Raji (cell line): ENCODE measurements around the gene SALL2.

Experiments
- POLR2A ChIP-seq: IDR thresholded peaks from 2 replicates; pipeline ENCODE4 v1.6.1; 2011; ENCODE audit warnings: low read depth, low read length, control low read depth; ENCODE audit not compliant: insufficient read depth

Gene SALL2

GRCh38 chr14:21535545-21536417, 9.6 kb upstream of the SALL2 start:
- no peak for TF ChIP-seq POLR2A

- no peak for TF ChIP-seq POLR2A
These were observed 8.4 kb upstream of the SALL2 start for GRCh38 chr14:21534576-21534975.

DNA sequence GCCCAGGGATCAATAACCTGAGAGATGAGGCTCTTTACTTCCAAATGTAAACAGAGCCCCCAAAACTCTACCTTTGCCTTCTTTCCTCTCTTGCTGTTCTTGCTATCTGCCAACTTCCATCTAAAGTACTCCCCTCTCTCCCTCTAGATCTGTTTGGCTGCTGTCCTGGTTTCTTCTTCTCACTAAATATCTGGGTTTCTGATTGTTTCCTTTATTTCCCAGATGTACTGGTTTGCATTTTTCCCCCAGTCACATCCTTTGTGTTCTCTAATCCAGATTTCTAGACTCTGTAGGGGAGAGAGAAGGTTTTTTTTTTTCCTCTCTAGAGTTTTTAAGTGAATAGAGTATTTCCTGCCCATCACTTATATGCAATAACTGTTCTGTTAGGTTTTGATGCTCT, 7.1 kb upstream of the SALL2 start:
- TF ChIP-seq POLR2A, result no peak

GRCh38 chr14:21529515-21529914, 3.4 kb upstream of the SALL2 start:
- no peak for TF ChIP-seq POLR2A

DNA sequence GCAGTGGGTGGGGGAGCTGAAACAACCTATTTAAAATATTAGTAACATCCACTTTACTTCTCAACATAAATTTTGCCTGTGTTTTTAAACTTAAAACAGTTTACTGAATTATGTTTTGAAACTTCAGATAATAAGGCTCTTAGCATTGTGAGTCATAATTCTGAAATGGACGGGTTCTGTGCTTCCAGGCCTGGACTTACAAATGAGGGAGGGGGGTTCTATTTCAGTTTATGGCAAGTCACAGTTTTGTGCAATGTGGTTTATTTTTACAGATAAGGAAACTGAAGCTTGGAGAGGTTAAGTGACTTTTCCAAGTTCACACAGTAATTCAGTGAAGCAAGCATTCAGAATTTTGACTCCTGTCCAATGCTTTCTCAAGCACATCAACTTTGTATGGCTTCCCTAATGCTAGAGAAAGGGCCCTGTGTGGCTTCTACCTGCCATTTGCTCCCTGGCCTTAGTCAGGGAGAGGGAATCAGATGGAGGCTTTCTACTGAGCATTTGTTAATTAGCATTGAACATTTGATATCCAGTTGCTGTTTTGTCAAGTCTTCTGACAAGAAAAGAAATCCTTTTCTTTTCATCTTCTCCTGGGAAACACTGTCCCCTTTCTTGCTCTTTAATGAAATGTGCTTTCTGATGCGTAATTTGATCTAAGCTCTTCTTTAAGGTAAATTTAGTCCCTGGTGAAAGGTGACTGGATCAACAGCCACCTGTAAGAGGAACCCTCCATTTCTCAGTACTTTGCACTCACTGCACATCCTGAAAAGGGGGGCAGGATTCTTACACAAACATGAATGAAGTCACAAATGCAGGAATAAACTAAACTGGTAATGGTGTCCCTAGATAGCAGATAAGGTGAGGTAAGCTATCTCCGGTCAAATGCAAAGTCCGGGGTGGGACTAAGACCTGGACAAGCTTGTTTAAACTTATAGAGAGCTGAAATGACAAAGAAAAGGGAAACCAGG, 2.5 kb upstream of the SALL2 start:
- TF ChIP-seq POLR2A, result no peak

GRCh38 chr14:21527318-21527679, 1.2 kb upstream of the SALL2 start:
- no peak for TF ChIP-seq POLR2A

GRCh38 chr14:21526672-21527317, 649 bp upstream of the SALL2 start:
- TF ChIP-seq POLR2A, result no peak

DNA sequence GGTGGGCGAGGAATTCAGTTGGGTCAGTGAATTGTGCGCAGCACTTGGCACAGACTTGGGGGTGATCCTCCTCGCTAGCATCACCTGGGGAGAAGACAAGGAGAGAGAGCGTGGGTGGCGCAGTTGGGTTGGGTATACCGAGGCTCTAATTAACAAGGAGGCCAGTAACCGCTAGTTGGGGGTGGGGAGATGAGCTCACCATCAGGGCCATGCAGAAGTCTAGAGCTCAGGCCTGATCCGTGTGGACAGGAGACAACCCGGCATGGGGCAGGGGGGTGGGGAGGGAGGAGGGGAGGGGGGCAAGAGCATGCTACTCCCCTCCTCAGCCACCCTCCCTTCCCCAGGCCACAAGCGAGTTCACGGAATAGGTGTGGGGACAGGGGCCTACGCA, 580 bp downstream of the SALL2 start:
- TF ChIP-seq POLR2A, result no peak

GRCh38 chr14:21524575-21525490, 1.3 kb downstream of the SALL2 start:
- TF ChIP-seq POLR2A, result no peak

DNA sequence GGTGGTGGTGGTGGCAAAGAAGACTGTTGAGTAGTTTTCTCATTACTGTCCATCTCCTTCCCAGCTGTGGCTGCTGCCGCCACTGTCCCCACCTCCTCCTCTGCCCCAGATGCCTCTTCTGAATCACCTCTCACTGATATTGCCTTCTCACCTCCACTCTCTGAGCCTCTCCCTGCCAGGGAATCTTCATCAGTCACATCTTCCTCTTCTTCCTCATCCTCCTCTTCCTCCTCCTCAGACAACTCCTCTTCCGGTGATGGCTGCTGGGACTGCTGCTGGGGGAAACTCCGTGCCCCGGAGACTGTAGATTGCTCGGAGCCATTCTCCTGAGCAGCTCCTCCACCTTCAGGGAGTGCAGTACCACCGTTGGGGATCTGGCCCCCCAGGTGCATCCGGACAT, 2.9 kb downstream of the SALL2 start:
- TF ChIP-seq POLR2A, result no peak

DNA sequence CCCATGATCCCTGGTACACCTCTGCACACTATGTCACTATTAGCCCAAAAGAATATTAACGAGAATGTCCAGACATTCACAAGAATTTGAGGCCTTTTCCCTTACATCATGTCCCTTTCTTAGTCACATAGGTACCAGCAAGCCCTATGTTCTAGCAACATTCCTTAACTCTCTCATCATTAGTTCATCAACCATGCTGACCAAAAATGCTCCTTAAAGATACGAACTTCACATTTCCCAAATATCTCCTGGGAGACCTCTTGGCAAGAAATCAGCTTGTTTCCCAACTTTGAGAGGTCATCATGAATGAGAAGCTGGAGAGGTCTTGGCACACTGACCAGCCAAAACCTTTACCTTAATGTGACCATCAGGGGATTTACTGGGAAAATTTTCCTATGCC, 4.6 kb downstream of the SALL2 start:
- no peak for TF ChIP-seq POLR2A

- TF ChIP-seq POLR2A, result no peak
These were observed 5.4 kb downstream of the SALL2 start for GRCh38 chr14:21520767-21521166.

- no peak for TF ChIP-seq POLR2A
These were observed 7.4 kb downstream of the SALL2 start for GRCh38 chr14:21518725-21519124.

- TF ChIP-seq POLR2A, result no peak
These were observed 11.8 kb downstream of the SALL2 start for GRCh38 chr14:21514341-21514740.
